Measurements from ENCODE around the gene KCNB1.

DNA sequence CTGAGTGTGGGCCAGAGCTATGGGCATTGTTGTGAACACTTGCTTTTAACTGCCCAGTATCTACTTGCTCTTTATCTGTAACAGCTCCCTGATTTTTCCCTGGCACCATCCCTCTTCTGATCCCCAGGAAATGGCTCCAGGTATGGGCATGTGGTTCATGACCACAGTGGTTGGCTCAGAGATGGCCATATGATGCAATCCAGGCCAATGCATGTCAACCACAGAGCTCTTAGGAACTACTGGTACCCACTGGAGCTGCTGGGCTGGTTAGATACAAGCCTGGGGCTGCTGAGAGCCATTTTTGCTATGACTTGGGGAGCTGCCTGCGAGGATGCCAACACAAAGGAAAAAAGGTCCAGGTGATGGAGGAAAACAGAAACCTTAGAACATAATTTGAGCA lies 55.6 kb downstream of the KCNB1 start:
- TF ChIP-seq, protein P1, sequence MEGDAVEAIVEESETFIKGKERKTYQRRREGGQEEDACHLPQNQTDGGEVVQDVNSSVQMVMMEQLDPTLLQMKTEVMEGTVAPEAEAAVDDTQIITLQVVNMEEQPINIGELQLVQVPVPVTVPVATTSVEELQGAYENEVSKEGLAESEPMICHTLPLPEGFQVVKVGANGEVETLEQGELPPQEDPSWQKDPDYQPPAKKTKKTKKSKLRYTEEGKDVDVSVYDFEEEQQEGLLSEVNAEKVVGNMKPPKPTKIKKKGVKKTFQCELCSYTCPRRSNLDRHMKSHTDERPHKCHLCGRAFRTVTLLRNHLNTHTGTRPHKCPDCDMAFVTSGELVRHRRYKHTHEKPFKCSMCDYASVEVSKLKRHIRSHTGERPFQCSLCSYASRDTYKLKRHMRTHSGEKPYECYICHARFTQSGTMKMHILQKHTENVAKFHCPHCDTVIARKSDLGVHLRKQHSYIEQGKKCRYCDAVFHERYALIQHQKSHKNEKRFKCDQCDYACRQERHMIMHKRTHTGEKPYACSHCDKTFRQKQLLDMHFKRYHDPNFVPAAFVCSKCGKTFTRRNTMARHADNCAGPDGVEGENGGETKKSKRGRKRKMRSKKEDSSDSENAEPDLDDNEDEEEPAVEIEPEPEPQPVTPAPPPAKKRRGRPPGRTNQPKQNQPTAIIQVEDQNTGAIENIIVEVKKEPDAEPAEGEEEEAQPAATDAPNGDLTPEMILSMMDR (IDR thresholded peaks at IDR 0.05) = no peak
- no peak for TF ChIP-seq POLR2AphosphoS5 (IDR thresholded peaks at IDR 0.05; ENCODE audit: insufficient read depth in 1 of 2, low read depth in 1 of 2)
- TF ChIP-seq POLR2A (IDR thresholded peaks at IDR 0.05) = no peak
